ENCODE results near the gene DAP3.
"Not testable (repeated sequence)": the region's sequence is repeated elsewhere in the genome, so short reads cannot be mapped to it uniquely, and the experiment has no call there.

- TF ChIP-seq FOSL2 (IDR thresholded peaks at IDR 0.05); FOSL2 (CRISPR knock-in tag; IDR thresholded peaks at IDR 0.05); NFE2L2 (conservative IDR thresholded peaks at IDR 0.05; ENCODE audit: low read length); RCOR1 (IDR thresholded peaks at IDR 0.05; ENCODE audit: low read depth, low read length); POLR2A (IDR thresholded peaks at IDR 0.05; ENCODE audit: low read length); EP300 (IDR thresholded peaks at IDR 0.05); ELK1 (IDR thresholded peaks at IDR 0.05; ENCODE audit: low read depth, low read length); POLR2AphosphoS2 (conservative IDR thresholded peaks at IDR 0.05; ENCODE audit: low read length); HDAC2 (IDR thresholded peaks at IDR 0.05); CTCF (IDR thresholded peaks at IDR 0.05); MAZ (IDR thresholded peaks at IDR 0.05; ENCODE audit: borderline replicate concordance, low read depth, low read length); ZNF302 (CRISPR knock-in tag; IDR thresholded peaks at IDR 0.05); RFX5 (IDR thresholded peaks at IDR 0.05); BHLHE40 (IDR thresholded peaks at IDR 0.05; ENCODE audit: low read depth, low read length): not testable (repeated sequence)
Measured at GRCh38 chr1:155642559-155643180, 46.2 kb upstream of the DAP3 start.
